ENCODE measurements around the gene CHAF1A. TPM values are rescaled to one million over a fixed set of nuclear protein-coding genes. Genes with fewer than 3 reads are reported as not detected.
A peak's percentile ranks its signal among the peaks of the same experiment; 100 is the strongest.

Gene CHAF1A
- total and polyA plus RNA-seq, 3 donors from 2014 or later, result 24.1 to 37.7 (median 28.6) TPM

- no peak for TF ChIP-seq POLR2A (IDR thresholded peaks at IDR 0.05)
- TF ChIP-seq CTCF (IDR thresholded peaks at IDR 0.05), result peak; percentile 89 to 99 (median 98)
- peaks cover 32% of the 10 kb centered on the region for H3K4me1 ChIP-seq
- 1 to 2% methylated on average over 65 to 89 of the region's 90 CpGs for WGBS, 2 donors
- peak within 1 kb of the TSS; percentile 88 to 97 for H3K4me3 ChIP-seq
- intact Hi-C loops (cut with DNase I; ENCODE audit: low total_unique reads), result loop anchor here (10.0 kb wide), 1 partner anchor 54 kb away; the partner anchor contains the start of gene UBXN6
- H3K9me3 ChIP-seq, result no peaks in the 10 kb centered on the region
- H3K27ac ChIP-seq, result peak within 1 kb of the TSS; percentile 88 to 93
- H3K27me3 ChIP-seq, result no peaks in the 10 kb centered on the region
- no peaks in the 10 kb centered on the region for H3K36me3 ChIP-seq (ENCODE audit: low read depth, missing control alignments)
- peak; percentile 96 for DNase-seq
Observed at GRCh38 chr19:4400135-4400936, 2.1 kb upstream of the CHAF1A start, which contains the start of gene SH3GL1. Gene SH3GL1 (minus strand): TSS chr19:4400547. CDS start chr19:4400368, 179 bp downstream.

- intact Hi-C loops (cut with DNase I; ENCODE audit: low total_unique reads), result loop anchor here (10.0 kb wide), 1 partner anchor 53 kb away; the partner anchor contains the start of gene UBXN6
- peaks cover 31% of the 10 kb centered on the region for H3K4me1 ChIP-seq
- H3K4me3 ChIP-seq, result peak overlapping the region; percentile 32 to 81
- no peak for DNase-seq
- TF ChIP-seq CTCF (IDR thresholded peaks at IDR 0.05) (peak in 1 of 3 experiments; percentile 6), POLR2A (IDR thresholded peaks at IDR 0.05) (no peak)
- no peaks in the 10 kb centered on the region for H3K36me3 ChIP-seq (ENCODE audit: low read depth, missing control alignments)
- peak overlapping the region; percentile 73 to 90 for H3K27ac ChIP-seq
- WGBS, 2 donors, result 1% methylated on average over 8 of the region's 8 CpGs
- no peaks in the 10 kb centered on the region for H3K9me3 ChIP-seq
- H3K27me3 ChIP-seq, result no peaks in the 10 kb centered on the region
Observed at GRCh38 chr19:4401769-4402170, 670 bp upstream of the CHAF1A start.

- 9% methylated on average over 29 to 32 of the region's 32 CpGs for WGBS, 2 donors
- no peaks in the 10 kb centered on the region for H3K36me3 ChIP-seq (ENCODE audit: low read depth, missing control alignments)
- H3K4me1 ChIP-seq, result peaks cover 22% of the 10 kb centered on the region
- peak overlapping the region; percentile 69 to 81 for H3K4me3 ChIP-seq
- H3K9me3 ChIP-seq, result no peaks in the 10 kb centered on the region
- intact Hi-C loops (cut with DNase I; ENCODE audit: low total_unique reads), result loop anchor here (10.0 kb wide), 1 partner anchor 52 kb away; the partner anchor contains the start of gene UBXN6
- H3K27me3 ChIP-seq, result no peaks in the 10 kb centered on the region
- H3K27ac ChIP-seq, result peak overlapping the region; percentile 16 to 75
- no peak for DNase-seq
- no peak for TF ChIP-seq CTCF (IDR thresholded peaks at IDR 0.05)
- no peak for TF ChIP-seq POLR2A (IDR thresholded peaks at IDR 0.05)
Observed at GRCh38 chr19:4403005-4403761, 743 bp downstream of the CHAF1A start.

- WGBS, 2 donors, result 81 to 84% methylated on average over 8 of the region's 8 CpGs
- intact Hi-C loops (cut with DNase I; ENCODE audit: low total_unique reads), result loop anchor here (10.0 kb wide), 1 partner anchor 49 kb away; the partner anchor contains the start of gene UBXN6
- no peak for DNase-seq
- Histone ChIP-seq H3K4me1 (peaks cover 12% of the 10 kb centered on the region), H3K27me3 (no peaks in the 10 kb centered on the region), H3K4me3 (no peak overlapping the region), H3K9me3 (no peaks in the 10 kb centered on the region), H3K27ac (no peak overlapping the region), H3K36me3 (ENCODE audit: low read depth, missing control alignments) (no peaks in the 10 kb centered on the region)
- TF ChIP-seq CTCF (IDR thresholded peaks at IDR 0.05) (no peak), POLR2A (IDR thresholded peaks at IDR 0.05) (no peak)
Observed at GRCh38 chr19:4405977-4406376, 3.5 kb downstream of the CHAF1A start.
